ENCODE measurements around the gene CADPS2.

The CADPS2 gene

GRCh38 chr7:122850528-122850927 is 35.7 kb downstream of the CADPS2 start:
- Histone ChIP-seq H3K9me2 (replicated peaks; ENCODE audit: low read depth, low read length) (no peaks in the 10 kb centered on the region), H3K4me1 (ENCODE audit: insufficient read depth, low read length, poor library complexity, severe bottlenecking) (no peaks in the 10 kb centered on the region), H3K9me3 (ENCODE audit: insufficient read depth, low read depth, low read length) (peaks cover 5% of the 10 kb centered on the region; the same call in 1 of the 2 replicates), H4K20me1 (ENCODE audit: insufficient read depth, low read length, poor library complexity, severe bottlenecking) (no peaks in the 10 kb centered on the region), H3K36me3 (ENCODE audit: insufficient read depth, low read length) (no peaks in the 10 kb centered on the region), H3K27me3 (ENCODE audit: insufficient read depth, low read length, poor library complexity, severe bottlenecking) (no peaks in the 10 kb centered on the region), H3K9ac (ENCODE audit: low read depth, low read length, poor library complexity, severe bottlenecking) (no peak overlapping the region), H3K4me3 (ENCODE audit: low read length, poor library complexity, severe bottlenecking) (no peak overlapping the region), H3F3A (ENCODE audit: low read depth) (no peaks in the 10 kb centered on the region), H2AFZ (ENCODE audit: low read length) (no peak overlapping the region), H3K79me2 (ENCODE audit: insufficient read depth, low read length) (no peaks in the 10 kb centered on the region), H3K4me2 (ENCODE audit: low read depth, low read length, poor library complexity, severe bottlenecking) (no peak overlapping the region)
- TF ChIP-seq CTCF (conservative IDR thresholded peaks at IDR 0.05; ENCODE audit: low read length) (no peak), EZH2phosphoT487 (IDR thresholded peaks at IDR 0.05; ENCODE audit: borderline replicate concordance) (no peak)

- Histone ChIP-seq H3K79me2 (ENCODE audit: insufficient read depth, low read length) (no peaks in the 10 kb centered on the region), H3F3A (ENCODE audit: low read depth) (no peaks in the 10 kb centered on the region), H4K20me1 (ENCODE audit: insufficient read depth, low read length, poor library complexity, severe bottlenecking) (no peaks in the 10 kb centered on the region), H3K4me1 (ENCODE audit: insufficient read depth, low read length, poor library complexity, severe bottlenecking) (no peaks in the 10 kb centered on the region), H3K27me3 (ENCODE audit: insufficient read depth, low read length, poor library complexity, severe bottlenecking) (no peaks in the 10 kb centered on the region), H3K9me2 (replicated peaks; ENCODE audit: low read depth, low read length) (no peaks in the 10 kb centered on the region), H3K36me3 (ENCODE audit: insufficient read depth, low read length) (no peaks in the 10 kb centered on the region), H2AFZ (ENCODE audit: low read length) (no peak overlapping the region), H3K4me3 (ENCODE audit: low read length, poor library complexity, severe bottlenecking) (no peak overlapping the region), H3K9me3 (ENCODE audit: insufficient read depth, low read depth, low read length) (peaks cover 5% of the 10 kb centered on the region; the same call in 1 of the 2 replicates), H3K4me2 (ENCODE audit: low read depth, low read length, poor library complexity, severe bottlenecking) (no peak overlapping the region), H3K9ac (ENCODE audit: low read depth, low read length, poor library complexity, severe bottlenecking) (no peak overlapping the region)
- TF ChIP-seq CTCF (conservative IDR thresholded peaks at IDR 0.05; ENCODE audit: low read length) (no peak), EZH2phosphoT487 (IDR thresholded peaks at IDR 0.05; ENCODE audit: borderline replicate concordance) (no peak)
Observed at GRCh38 chr7:122849957-122850328, 36.3 kb downstream of the CADPS2 start.

- Histone ChIP-seq H3K4me3 (ENCODE audit: low read length, poor library complexity, severe bottlenecking) (no peak overlapping the region), H4K20me1 (ENCODE audit: insufficient read depth, low read length, poor library complexity, severe bottlenecking) (no peaks in the 10 kb centered on the region), H3K9me3 (ENCODE audit: insufficient read depth, low read depth, low read length) (peaks cover 5% of the 10 kb centered on the region; the same call in 1 of the 2 replicates), H3K4me2 (ENCODE audit: low read depth, low read length, poor library complexity, severe bottlenecking) (no peak overlapping the region), H3K9ac (ENCODE audit: low read depth, low read length, poor library complexity, severe bottlenecking) (no peak overlapping the region), H2AFZ (ENCODE audit: low read length) (no peak overlapping the region), H3K9me2 (replicated peaks; ENCODE audit: low read depth, low read length) (no peaks in the 10 kb centered on the region), H3K36me3 (ENCODE audit: insufficient read depth, low read length) (no peaks in the 10 kb centered on the region), H3F3A (ENCODE audit: low read depth) (no peaks in the 10 kb centered on the region), H3K27me3 (ENCODE audit: insufficient read depth, low read length, poor library complexity, severe bottlenecking) (no peaks in the 10 kb centered on the region), H3K4me1 (ENCODE audit: insufficient read depth, low read length, poor library complexity, severe bottlenecking) (no peaks in the 10 kb centered on the region), H3K79me2 (ENCODE audit: insufficient read depth, low read length) (no peaks in the 10 kb centered on the region)
- no peak for TF ChIP-seq EZH2phosphoT487 (IDR thresholded peaks at IDR 0.05; ENCODE audit: borderline replicate concordance)
- no peak for TF ChIP-seq CTCF (conservative IDR thresholded peaks at IDR 0.05; ENCODE audit: low read length)
Observed at GRCh38 chr7:122849322-122849956, 36.8 kb downstream of the CADPS2 start.

All from Loucy (cell line).